HCT116 (cell line): ENCODE measurements around the gene AMBRA1. TPM values are rescaled to one million over a fixed set of nuclear protein-coding genes. Genes with fewer than 3 reads are reported as not detected.

Experiments used
- ATAC-seq: fragments of 200-7000 bp; cut with Tn5 transposase; 2 replicates; pipeline ENCODE4 v1.9.1; 2020; ENCODE audit warnings: mild to moderate bottlenecking, moderate library complexity
- BruUV-seq: library from RNA; stranded (reverse); fragments of 400-500 nt; replicated peaks from 2 replicates; lab custom pipeline; 2021; lab: Mats Ljungman, UMichigan
- CTCF ChIA-PET: fragments of 300-600 bp; sonication (Branson Sonifier 250); formaldehyde crosslinking; loops from one replicate; lab custom pipeline; 2021; ENCODE audit warnings: antibody characterized with exemption; lab: Charles Lee
- POLR2A ChIA-PET: fragments of 300-600, 350-600 bp; sonication (Branson Sonifier 250); formaldehyde crosslinking; loops from one replicate; lab custom pipeline; 2021; ENCODE audit warnings: antibody characterized with exemption; lab: Charles Lee
- RAD21 ChIA-PET, 2 experiments: fragments of 300-600 bp; sonication (Branson Sonifier 250); formaldehyde crosslinking; loops; one replicate each; lab custom pipeline; 2023; ENCODE audit warnings: low total read pairs in 2 of 2; ENCODE audit not compliant: uncharacterized antibody in 2 of 2, unreplicated experiment in 2 of 2, low non-redundant PET in 1 of 2; lab: Charles Lee
- DNase-seq: peaks from one replicate; pipeline ENCODE4 v3.0.0-alpha.2; 2010; ENCODE audit warnings: low read depth, low spot score
- H2AFZ ChIP-seq: fragments of 200-600 bp; shearing (Covaris generic), sonication (generic); 2 replicates; pipeline ENCODE4 v1.6.1; 2017; ENCODE audit warnings: low read depth, mixed run types, mixed read lengths, antibody characterized with exemption, low read length; ENCODE audit not compliant: poor library complexity, severe bottlenecking
- H3K27ac ChIP-seq: 2 replicates; pipeline ENCODE4 v1.5.1; 2012; ENCODE audit warnings: low read depth, low read length
- H3K27me3 ChIP-seq: fragments of 200-600 bp; sonication (generic); 2 replicates; pipeline ENCODE4 v1.6.1; 2016; ENCODE audit warnings: mixed run types, low read length, mixed read lengths; ENCODE audit not compliant: insufficient read depth
- H3K36me3 ChIP-seq, 2 experiments: fragments of 200-500 bp in 1 of 2; fragments of 200-600 bp in 1 of 2; sonication (Bioruptor generic) in 1 of 2; sonication (generic) in 1 of 2; 2 replicates each; pipeline versions ENCODE4 v1.5.1 to v1.6.1; 2014 to 2016; ENCODE audit warnings: low read length in 2 of 2, inconsistent platforms in 1 of 2, mixed read lengths in 1 of 2, mixed run types in 1 of 2; ENCODE audit not compliant: insufficient read depth in 2 of 2, control insufficient read depth in 1 of 2
- H3K4me1 ChIP-seq, 2 experiments: fragments of 200-600 bp in 1 of 2; sonication (generic) in 1 of 2; 2 replicates each; pipeline versions ENCODE4 v1.5.1 to v1.6.1; 2012 to 2017; ENCODE audit warnings: low read length in 2 of 2, inconsistent platforms in 1 of 2, mild to moderate bottlenecking in 1 of 2, mixed read lengths in 1 of 2, mixed run types in 1 of 2, moderate library complexity in 1 of 2; ENCODE audit not compliant: insufficient read depth in 2 of 2, control insufficient read depth in 1 of 2
- H3K4me2 ChIP-seq: fragments of 200-600 bp; sonication (generic); 2 replicates; pipeline ENCODE4 v1.6.1; 2017; ENCODE audit warnings: mixed run types, low read length, mixed read lengths
- H3K4me3 ChIP-seq, 2 experiments: fragments of 200-600 bp in 1 of 2; sonication (generic) in 1 of 2; replicated peaks in 1 of 2; 2 replicates each; pipeline ENCODE4 v1.5.1; 2011 to 2016; ENCODE audit warnings: low read length in 2 of 2, control low read depth in 1 of 2, low read depth in 1 of 2, mild to moderate bottlenecking in 1 of 2, mixed read lengths in 1 of 2, mixed run types in 1 of 2
- H3K79me2 ChIP-seq: fragments of 200-600 bp; sonication (generic); 2 replicates; pipeline ENCODE4 v1.6.1; 2017; ENCODE audit warnings: mild to moderate bottlenecking, mixed run types, low read length, moderate library complexity, mixed read lengths; ENCODE audit not compliant: insufficient read depth
- H3K9ac ChIP-seq: fragments of 200-600 bp; sonication (generic); 2 replicates; pipeline ENCODE4 v1.6.1; 2016; ENCODE audit warnings: low read length, mixed read lengths
- H3K9me2 ChIP-seq: fragments of 200-600 bp; sonication (generic), shearing (Covaris generic); 2 replicates; pipeline ENCODE4 v1.6.1; 2017; ENCODE audit warnings: mixed run types, mild to moderate bottlenecking, moderate library complexity; ENCODE audit not compliant: insufficient read depth
- H3K9me3 ChIP-seq, 2 experiments: fragments of 200-500 bp in 1 of 2; fragments of 200-600 bp in 1 of 2; sonication (Bioruptor generic) in 1 of 2; sonication (generic) in 1 of 2; 2 replicates each; pipeline ENCODE4 v1.6.1; 2014 to 2017; ENCODE audit warnings: low read length in 2 of 2, mixed read lengths in 2 of 2, inconsistent platforms in 1 of 2, low read depth in 1 of 2, mild to moderate bottlenecking in 1 of 2, mixed run types in 1 of 2, moderate library complexity in 1 of 2; ENCODE audit not compliant: control insufficient read depth in 1 of 2, insufficient read depth in 1 of 2
- H4K20me1 ChIP-seq: fragments of 200-600 bp; sonication (generic), shearing (Covaris generic); 2 replicates; pipeline ENCODE4 v1.6.1; 2017; ENCODE audit warnings: mixed run types, mild to moderate bottlenecking, moderate library complexity; ENCODE audit not compliant: insufficient read depth
- CBX3 ChIP-seq: IDR thresholded peaks from 2 replicates; pipeline ENCODE4 v1.6.1; 2012; ENCODE audit warnings: low read depth
- CEBPB ChIP-seq: IDR thresholded peaks from 2 replicates; pipeline ENCODE4 v1.6.1; 2012; ENCODE audit warnings: low read depth
- EGR1 ChIP-seq: IDR thresholded peaks from 2 replicates; pipeline ENCODE4 v1.6.1; 2012; ENCODE audit warnings: low read depth
- EZH2 ChIP-seq: fragments of 200-600 bp; sonication (generic); IDR thresholded peaks from 2 replicates; pipeline ENCODE4 v1.6.1; 2017; ENCODE audit warnings: antibody characterized with exemption, mixed run types
- EZH2phosphoT487 ChIP-seq: fragments of 200-600 bp; IDR thresholded peaks from 2 replicates; pipeline ENCODE4 v1.6.1; 2018; ENCODE audit warnings: antibody characterized with exemption, borderline replicate concordance
- FOSL1 ChIP-seq: IDR thresholded peaks from 2 replicates; pipeline ENCODE4 v1.6.1; 2012; ENCODE audit warnings: low read depth
- MAX ChIP-seq: IDR thresholded peaks from 2 replicates; pipeline ENCODE4 v1.6.1; 2012
- POLR2AphosphoS5 ChIP-seq: IDR thresholded peaks from 2 replicates; pipeline ENCODE4 v1.6.1; 2011; ENCODE audit warnings: mild to moderate bottlenecking, low read depth, low read length, moderate library complexity
- RAD21 ChIP-seq: IDR thresholded peaks from 2 replicates; pipeline ENCODE4 v1.6.1; 2012; ENCODE audit warnings: low read depth, mild to moderate bottlenecking
- REST ChIP-seq: IDR thresholded peaks from 2 replicates; pipeline ENCODE4 v1.6.1; 2012; ENCODE audit warnings: low read depth
- SRF ChIP-seq: IDR thresholded peaks from 2 replicates; pipeline ENCODE4 v1.6.1; 2012; ENCODE audit warnings: low read depth
- TCF7L2 ChIP-seq: IDR thresholded peaks from 2 replicates; pipeline ENCODE4 v1.7.0; 2011; ENCODE audit warnings: borderline replicate concordance, inconsistent platforms; ENCODE audit not compliant: insufficient read depth, insufficient read length; ENCODE audit errors: extremely low read depth
- YY1 ChIP-seq: IDR thresholded peaks from 2 replicates; pipeline ENCODE4 v1.6.1; 2011; ENCODE audit warnings: low read length, low read depth, moderate library complexity, mild to moderate bottlenecking; ENCODE audit not compliant: insufficient replicate concordance; ENCODE audit errors: extremely low read depth
- intact Hi-C: fragments of 100-400 bp; cut with micrococcal nuclease; formaldehyde crosslinking; loops from 2 replicates; pipeline ENCODE4 v1.10.0; 2022
- total RNA-seq: library from RNA; stranded (reverse); gene quantifications from one replicate; pipeline ENCODE4 v1.2.1, GENCODE V29; 2021; ENCODE audit not compliant: unreplicated experiment
- TF ChIP-seq, protein P1 (sequence below), 3 experiments: fragments of 200-600 bp in 1 of 3; sonication (generic) in 1 of 3; IDR thresholded peaks in 2 of 3; conservative IDR thresholded peaks in 1 of 3; 2 replicates each; pipeline ENCODE4 v1.5.1; 2012 to 2017; ENCODE audit warnings: low read depth in 2 of 3, low read length in 2 of 3, antibody characterized with exemption in 1 of 3, borderline replicate concordance in 1 of 3, control low read depth in 1 of 3, mild to moderate bottlenecking in 1 of 3, mixed read lengths in 1 of 3, mixed run types in 1 of 3, moderate library complexity in 1 of 3; ENCODE audit not compliant: insufficient read depth in 1 of 3
- TF ChIP-seq, protein P2 (sequence below): IDR thresholded peaks from 2 replicates; pipeline ENCODE4 v1.6.1; 2012

Gene AMBRA1
- total RNA-seq, 1 experiment from 2014 or later: 22.7 TPM

- ChIA-PET POLR2A (no interaction called here), RAD21 (no interaction called here), CTCF (no interaction called here)
- DNase-seq (no peak), ATAC-seq (no peak)
- H3K4me3 ChIP-seq: no peak overlapping the region
- H3K79me2 ChIP-seq: no peaks in the 10 kb centered on the region
- no peaks in the 10 kb centered on the region for H3K27me3 ChIP-seq
- H3K36me3 ChIP-seq: no peaks in the 10 kb centered on the region
- H3K9me3 ChIP-seq: no peaks in the 10 kb centered on the region
- H3K9me2 ChIP-seq: no peaks in the 10 kb centered on the region
- no peak overlapping the region for H3K4me2 ChIP-seq
- no peak overlapping the region for H3K9ac ChIP-seq
- no peaks in the 10 kb centered on the region for H4K20me1 ChIP-seq
- no peaks in the 10 kb centered on the region for H3K4me1 ChIP-seq
- intact Hi-C loops: no loop called here
- TF ChIP-seq SRF (no peak), EGR1 (no peak), POLR2AphosphoS5 (no peak), FOSL1 (no peak), RAD21 (no peak), EZH2 (no peak), EZH2phosphoT487 (no peak), YY1 (no peak)
- TF ChIP-seq, all 23 proteins: peak for 0
- no TSS peak for BruUV-seq
- Histone ChIP-seq H3K27ac (no peak overlapping the region), H2AFZ (no peak overlapping the region)
Observed at GRCh38 chr11:46452918-46453517, 140.8 kb downstream of the AMBRA1 start.

- CTCF ChIA-PET: no interaction called here
- intact Hi-C loops: no loop called here
- H3K4me1 ChIP-seq: no peaks in the 10 kb centered on the region
- H3K27ac ChIP-seq: no peak overlapping the region
- H3K9ac ChIP-seq: no peak overlapping the region
- H3K36me3 ChIP-seq: no peaks in the 10 kb centered on the region
- no peak for ATAC-seq
- POLR2A ChIA-PET: no interaction called here
- no peaks in the 10 kb centered on the region for H4K20me1 ChIP-seq
- H3K79me2 ChIP-seq: no peaks in the 10 kb centered on the region
- no peaks in the 10 kb centered on the region for H3K9me2 ChIP-seq
- H3K4me3 ChIP-seq: no peak overlapping the region
- RAD21 ChIA-PET: no interaction called here
- no peaks in the 10 kb centered on the region for H3K9me3 ChIP-seq
- no peak for DNase-seq
- H3K4me2 ChIP-seq: no peak overlapping the region
- no TSS peak for BruUV-seq
- no peaks in the 10 kb centered on the region for H3K27me3 ChIP-seq
- H2AFZ ChIP-seq: no peak overlapping the region
- TF ChIP-seq, protein P1, sequence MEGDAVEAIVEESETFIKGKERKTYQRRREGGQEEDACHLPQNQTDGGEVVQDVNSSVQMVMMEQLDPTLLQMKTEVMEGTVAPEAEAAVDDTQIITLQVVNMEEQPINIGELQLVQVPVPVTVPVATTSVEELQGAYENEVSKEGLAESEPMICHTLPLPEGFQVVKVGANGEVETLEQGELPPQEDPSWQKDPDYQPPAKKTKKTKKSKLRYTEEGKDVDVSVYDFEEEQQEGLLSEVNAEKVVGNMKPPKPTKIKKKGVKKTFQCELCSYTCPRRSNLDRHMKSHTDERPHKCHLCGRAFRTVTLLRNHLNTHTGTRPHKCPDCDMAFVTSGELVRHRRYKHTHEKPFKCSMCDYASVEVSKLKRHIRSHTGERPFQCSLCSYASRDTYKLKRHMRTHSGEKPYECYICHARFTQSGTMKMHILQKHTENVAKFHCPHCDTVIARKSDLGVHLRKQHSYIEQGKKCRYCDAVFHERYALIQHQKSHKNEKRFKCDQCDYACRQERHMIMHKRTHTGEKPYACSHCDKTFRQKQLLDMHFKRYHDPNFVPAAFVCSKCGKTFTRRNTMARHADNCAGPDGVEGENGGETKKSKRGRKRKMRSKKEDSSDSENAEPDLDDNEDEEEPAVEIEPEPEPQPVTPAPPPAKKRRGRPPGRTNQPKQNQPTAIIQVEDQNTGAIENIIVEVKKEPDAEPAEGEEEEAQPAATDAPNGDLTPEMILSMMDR (IDR thresholded peaks at IDR 0.05 in 2 of 3, conservative IDR thresholded peaks at IDR 0.05 in 1 of 3; ENCODE audit: borderline replicate concordance in 1 of 3, insufficient read depth in 1 of 3, low read depth in 2 of 3, low read length in 2 of 3): no peak
- TF ChIP-seq MAX (no peak), RAD21 (no peak), TCF7L2 (no peak), REST (no peak), POLR2AphosphoS5 (no peak), EZH2 (no peak), CEBPB (no peak), EZH2phosphoT487 (no peak), CBX3 (no peak)
- TF ChIP-seq, protein P2, sequence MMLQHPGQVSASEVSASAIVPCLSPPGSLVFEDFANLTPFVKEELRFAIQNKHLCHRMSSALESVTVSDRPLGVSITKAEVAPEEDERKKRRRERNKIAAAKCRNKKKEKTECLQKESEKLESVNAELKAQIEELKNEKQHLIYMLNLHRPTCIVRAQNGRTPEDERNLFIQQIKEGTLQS: no peak
Observed at GRCh38 chr11:46451759-46452158, 142.1 kb downstream of the AMBRA1 start.
